C4-2B (cell line): ENCODE measurements around the gene PRPF39.

Source experiments
- H3K27ac ChIP-seq: fragments of 450-650 bp; 2 replicates; pipeline ENCODE4 v1.5.1; 2017
- CTCF ChIP-seq: fragments of 450-650 bp; conservative IDR thresholded peaks from 2 replicates; pipeline ENCODE4 v1.5.1; 2017; ENCODE audit warnings: mild to moderate bottlenecking
- ZFX ChIP-seq: fragments of 450-650 bp; IDR thresholded peaks from 2 replicates; pipeline ENCODE4 v1.6.1; 2017

PRPF39 gene

GRCh38 chr14:45125754-45126153, 41.8 kb downstream of the PRPF39 start:
- TF ChIP-seq CTCF (no peak), ZFX (no peak)
- no peak overlapping the region for H3K27ac ChIP-seq

- TF ChIP-seq CTCF (no peak), ZFX (no peak)
- H3K27ac ChIP-seq = no peak overlapping the region
These were observed 45.2 kb downstream of the PRPF39 start for GRCh38 chr14:45128963-45129629.

GRCh38 chr14:45133683-45134050, 49.8 kb downstream of the PRPF39 start:
- no peak for TF ChIP-seq ZFX
- TF ChIP-seq CTCF = no peak
- peak overlapping the region; percentile 90 for H3K27ac ChIP-seq

- peak within 1 kb of the TSS; percentile 90 for H3K27ac ChIP-seq
- TF ChIP-seq CTCF (peak; percentile 62), ZFX (peak; percentile 96)
These were observed 50.4 kb downstream of the PRPF39 start, which contains the start of gene FKBP3 for GRCh38 chr14:45134051-45134958. Gene FKBP3 (minus strand): TSS chr14:45134481. CDS start chr14:45134456, 25 bp downstream.

GRCh38 chr14:45135156-45135555, 51.2 kb downstream of the PRPF39 start:
- no peak overlapping the region for H3K27ac ChIP-seq
- TF ChIP-seq CTCF (no peak), ZFX (no peak)

GRCh38 chr14:45135659-45136395, 51.9 kb downstream of the PRPF39 start, which contains the start of gene FANCM:
Gene FANCM (plus strand): TSS chr14:45135930. CDS start chr14:45136032, 102 bp downstream.
- H3K27ac ChIP-seq = peak within 1 kb of the TSS; percentile 90
- TF ChIP-seq ZFX (no peak), CTCF (no peak)
